Astrocyte (in vitro differentiated cells and primary cell): ENCODE measurements around the gene THADA. TPM values are rescaled to one million over a fixed set of nuclear protein-coding genes. Genes with fewer than 3 reads are reported as not detected.

Experiments
- DNase-seq: peaks from one replicate; pipeline ENCODE4 v3.0.0-alpha.2; 2010; ENCODE audit warnings: low read depth
- FAIRE-seq: peaks from 2 replicates; lab custom pipeline; 2011; peaks lifted over from hg19 to GRCh38; lab: Jason Lieb, UNC
- H2AFZ ChIP-seq: 2 replicates; pipeline ENCODE4 v1.6.0; 2012; ENCODE audit warnings: low read depth, low read length, inconsistent platforms
- H3K27ac ChIP-seq: 2 replicates; pipeline ENCODE4 v1.5.1; 2011; ENCODE audit warnings: low read depth, low read length, inconsistent platforms
- H3K27me3 ChIP-seq: 2 replicates; pipeline ENCODE4 v1.6.0; 2011; ENCODE audit warnings: low read length, inconsistent platforms; ENCODE audit not compliant: insufficient read depth
- H3K36me3 ChIP-seq: 2 replicates; pipeline ENCODE4 v1.5.1; 2011; ENCODE audit warnings: low read length, inconsistent platforms; ENCODE audit not compliant: insufficient read depth
- H3K4me1 ChIP-seq: 2 replicates; pipeline ENCODE4 v1.5.1; 2011; ENCODE audit warnings: low read length, inconsistent platforms; ENCODE audit not compliant: insufficient read depth
- H3K4me2 ChIP-seq: 2 replicates; pipeline ENCODE4 v1.6.0; 2012; ENCODE audit warnings: low read length, inconsistent platforms
- H3K4me3 ChIP-seq: 2 replicates; pipeline ENCODE4 v1.5.1; 2011; ENCODE audit warnings: low read depth, mild to moderate bottlenecking, low read length, inconsistent platforms; ENCODE audit not compliant: insufficient read depth
- H3K79me2 ChIP-seq: 2 replicates; pipeline ENCODE4 v1.6.0; 2012; ENCODE audit warnings: mild to moderate bottlenecking, low read length, inconsistent platforms; ENCODE audit not compliant: insufficient read depth
- H3K9ac ChIP-seq: 2 replicates; pipeline ENCODE4 v1.6.0; 2012; ENCODE audit warnings: mild to moderate bottlenecking, low read length, inconsistent platforms
- H3K9me3 ChIP-seq: 2 replicates; pipeline ENCODE4 v1.5.1; 2012; ENCODE audit warnings: low read depth, mild to moderate bottlenecking, low read length, inconsistent platforms; ENCODE audit not compliant: insufficient read depth
- H4K20me1 ChIP-seq: 2 replicates; pipeline ENCODE4 v1.6.0; 2012; ENCODE audit warnings: low read length, inconsistent platforms; ENCODE audit not compliant: insufficient read depth
- H3K27ac Mint-ChIP-seq: one replicate; pipeline ENCODE4 v1.8.0; 2021; ENCODE audit warnings: mild to moderate bottlenecking, mixed read lengths; ENCODE audit not compliant: unreplicated experiment
- H3K27me3 Mint-ChIP-seq: one replicate; pipeline ENCODE4 v1.8.0; 2021; ENCODE audit warnings: low read depth, mixed read lengths; ENCODE audit not compliant: unreplicated experiment
- H3K36me3 Mint-ChIP-seq: one replicate; pipeline ENCODE4 v1.8.0; 2021; ENCODE audit warnings: low read depth, mixed read lengths; ENCODE audit not compliant: unreplicated experiment
- H3K4me1 Mint-ChIP-seq: one replicate; pipeline ENCODE4 v1.8.0; 2021; ENCODE audit warnings: low read depth, mixed read lengths; ENCODE audit not compliant: unreplicated experiment
- H3K4me3 Mint-ChIP-seq: one replicate; pipeline ENCODE4 v1.8.0; 2021; ENCODE audit warnings: mild to moderate bottlenecking, moderate library complexity, mixed read lengths; ENCODE audit not compliant: unreplicated experiment
- H3K9me3 Mint-ChIP-seq: one replicate; pipeline ENCODE4 v1.8.0; 2021; ENCODE audit warnings: mild to moderate bottlenecking, mixed read lengths; ENCODE audit not compliant: unreplicated experiment
- EZH2 ChIP-seq: IDR thresholded peaks from 2 replicates; pipeline ENCODE4 v1.6.1; 2012; ENCODE audit warnings: mild to moderate bottlenecking, low read length, inconsistent platforms; ENCODE audit not compliant: insufficient read depth
- total RNA-seq: library from RNA; stranded (reverse); gene quantifications from 2 replicates; pipeline ENCODE4 v1.2.1, GENCODE V29; 2021
- TF ChIP-seq, protein P1 (sequence below): IDR thresholded peaks from 2 replicates; pipeline ENCODE4 v1.5.1; 2011; ENCODE audit warnings: low read depth, mild to moderate bottlenecking, inconsistent platforms, low read length, moderate library complexity; ENCODE audit not compliant: insufficient read depth

THADA gene
- total RNA-seq, 1 donor from 2014 or later, result 16.2 TPM

DNA sequence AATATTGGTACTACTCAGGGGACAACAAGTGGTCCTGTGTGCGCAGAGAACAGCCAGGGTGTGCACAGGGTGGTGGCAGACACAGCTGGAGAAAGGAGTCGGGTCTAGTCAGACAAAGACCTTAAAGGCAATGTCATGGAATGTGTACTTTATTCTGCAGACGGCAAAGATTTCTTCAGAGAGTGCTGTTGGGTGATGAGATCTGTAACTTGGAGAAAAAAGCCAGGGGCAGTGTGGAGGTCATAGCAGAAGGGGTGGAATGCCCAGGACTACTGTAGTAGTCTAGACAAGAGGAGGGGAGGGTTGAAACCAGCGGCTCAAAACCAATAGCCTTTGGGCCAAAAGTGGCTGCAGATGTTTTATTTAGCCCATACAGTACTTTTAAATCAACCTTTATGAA is 248.1 kb downstream of the THADA start:
- Histone ChIP-seq H3K4me2 (no peak overlapping the region), H3K4me1 (peaks cover 28% of the 10 kb centered on the region)
- H3K27ac Mint-ChIP-seq, result peak overlapping the region; percentile 3

DNA sequence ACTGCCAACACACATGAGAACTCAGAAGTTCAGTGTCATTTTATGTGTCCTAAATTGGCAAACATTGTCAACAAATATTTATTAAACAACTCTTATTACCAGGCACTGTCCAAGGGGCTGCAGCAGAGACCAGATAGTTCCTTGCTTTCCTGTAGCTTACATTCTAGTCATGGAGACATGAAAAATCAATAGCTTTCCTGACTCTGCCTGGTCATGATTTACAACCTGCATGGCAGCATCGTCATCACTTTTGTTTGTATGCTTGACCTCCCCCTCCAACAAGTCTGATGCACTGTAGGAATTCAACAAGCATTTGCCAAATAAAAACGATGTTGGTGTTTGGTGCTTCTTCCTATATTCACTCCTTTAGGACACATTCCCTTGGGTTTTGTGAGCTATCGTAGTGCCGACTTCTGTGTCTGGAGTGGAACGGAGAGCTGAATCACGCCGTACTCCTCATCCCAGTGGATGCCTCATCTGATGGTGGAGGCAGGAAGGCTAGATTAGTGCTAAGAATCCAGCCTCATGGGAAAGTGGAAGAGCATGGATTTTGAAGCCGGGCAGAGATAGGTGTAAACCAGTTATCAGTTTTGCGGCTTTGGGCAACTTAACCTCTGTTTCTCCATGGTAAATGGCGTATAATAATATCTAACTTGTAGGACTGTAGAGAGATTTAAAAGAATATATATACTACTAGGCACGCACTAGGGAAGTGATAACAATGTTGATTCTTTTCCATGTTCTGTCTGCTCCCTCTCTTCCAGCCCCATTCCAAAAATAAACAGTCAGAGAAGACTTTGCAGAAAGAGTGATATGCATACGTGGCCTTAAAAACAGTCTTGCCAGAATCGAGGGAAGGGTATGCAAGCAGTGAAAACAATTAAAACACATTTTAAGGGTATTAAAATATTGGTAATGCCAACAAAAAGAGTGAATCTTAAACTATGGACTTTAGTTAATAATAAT is 249.0 kb downstream of the THADA start:
- H3K4me3 Mint-ChIP-seq, result no peak overlapping the region
- no peak for TF ChIP-seq EZH2
- TF ChIP-seq, protein P1, sequence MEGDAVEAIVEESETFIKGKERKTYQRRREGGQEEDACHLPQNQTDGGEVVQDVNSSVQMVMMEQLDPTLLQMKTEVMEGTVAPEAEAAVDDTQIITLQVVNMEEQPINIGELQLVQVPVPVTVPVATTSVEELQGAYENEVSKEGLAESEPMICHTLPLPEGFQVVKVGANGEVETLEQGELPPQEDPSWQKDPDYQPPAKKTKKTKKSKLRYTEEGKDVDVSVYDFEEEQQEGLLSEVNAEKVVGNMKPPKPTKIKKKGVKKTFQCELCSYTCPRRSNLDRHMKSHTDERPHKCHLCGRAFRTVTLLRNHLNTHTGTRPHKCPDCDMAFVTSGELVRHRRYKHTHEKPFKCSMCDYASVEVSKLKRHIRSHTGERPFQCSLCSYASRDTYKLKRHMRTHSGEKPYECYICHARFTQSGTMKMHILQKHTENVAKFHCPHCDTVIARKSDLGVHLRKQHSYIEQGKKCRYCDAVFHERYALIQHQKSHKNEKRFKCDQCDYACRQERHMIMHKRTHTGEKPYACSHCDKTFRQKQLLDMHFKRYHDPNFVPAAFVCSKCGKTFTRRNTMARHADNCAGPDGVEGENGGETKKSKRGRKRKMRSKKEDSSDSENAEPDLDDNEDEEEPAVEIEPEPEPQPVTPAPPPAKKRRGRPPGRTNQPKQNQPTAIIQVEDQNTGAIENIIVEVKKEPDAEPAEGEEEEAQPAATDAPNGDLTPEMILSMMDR, result no peak
- H3K79me2 ChIP-seq, result no peaks in the 10 kb centered on the region
- H3K36me3 Mint-ChIP-seq, result peaks cover 2% of the 10 kb centered on the region
- peaks cover 20% of the 10 kb centered on the region for H4K20me1 ChIP-seq
- peaks cover 29% of the 10 kb centered on the region for H3K4me1 ChIP-seq
- no peak overlapping the region for H3K4me2 ChIP-seq
- no peak overlapping the region for H2AFZ ChIP-seq
- no peaks in the 10 kb centered on the region for H3K9me3 Mint-ChIP-seq
- peaks cover 56% of the 10 kb centered on the region for H3K4me1 Mint-ChIP-seq
- H3K27ac Mint-ChIP-seq, result no peak overlapping the region
- no peaks in the 10 kb centered on the region for H3K9me3 ChIP-seq
- H3K27me3 ChIP-seq, result no peaks in the 10 kb centered on the region
- no peak overlapping the region for H3K4me3 ChIP-seq
- H3K27ac ChIP-seq, result no peak overlapping the region
- no peaks in the 10 kb centered on the region for H3K27me3 Mint-ChIP-seq
- FAIRE-seq (no peak), DNase-seq (no peak)
- H3K9ac ChIP-seq, result no peak overlapping the region
- H3K36me3 ChIP-seq, result no peaks in the 10 kb centered on the region

More for the DNA sequence above, 248.1 kb downstream of the THADA start:
- H3K27ac ChIP-seq, result no peak overlapping the region
- no peak overlapping the region for H3K9ac ChIP-seq
- H3K36me3 ChIP-seq, result no peaks in the 10 kb centered on the region
- DNase-seq, result no peak
- H3K9me3 Mint-ChIP-seq, result no peaks in the 10 kb centered on the region
- H4K20me1 ChIP-seq, result peaks cover 20% of the 10 kb centered on the region
- FAIRE-seq, result no peak
- H3K9me3 ChIP-seq, result no peaks in the 10 kb centered on the region
- H2AFZ ChIP-seq, result no peak overlapping the region
- TF ChIP-seq EZH2, result no peak
- TF ChIP-seq, protein P1, result no peak
- H3K4me3 Mint-ChIP-seq, result no peak overlapping the region
- no peaks in the 10 kb centered on the region for H3K27me3 ChIP-seq
- H3K36me3 Mint-ChIP-seq, result peaks cover 2% of the 10 kb centered on the region
- no peaks in the 10 kb centered on the region for H3K79me2 ChIP-seq
- H3K4me1 Mint-ChIP-seq, result peaks cover 54% of the 10 kb centered on the region
- no peak overlapping the region for H3K4me3 ChIP-seq
- H3K27me3 Mint-ChIP-seq, result no peaks in the 10 kb centered on the region

DNA sequence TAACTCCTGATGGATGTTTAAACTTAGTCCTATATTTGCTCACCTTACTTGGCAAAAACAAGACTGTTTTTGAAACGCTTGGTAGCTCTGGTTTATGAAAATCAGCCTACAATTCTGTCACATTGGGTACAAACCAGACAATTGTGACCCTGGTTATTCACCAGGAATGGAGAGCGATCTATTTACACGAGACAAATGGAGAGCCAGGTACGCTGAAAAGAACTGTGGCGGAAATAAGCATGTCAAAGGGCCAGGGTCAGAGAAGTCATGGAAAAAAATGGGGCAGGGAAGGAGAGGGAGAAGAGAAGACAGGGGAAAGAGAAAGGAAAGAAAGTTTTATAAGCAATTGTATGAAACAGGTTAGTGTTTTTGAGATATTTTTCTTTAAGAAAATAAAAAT is 250.0 kb downstream of the THADA start:
- Histone ChIP-seq H3K36me3 (no peaks in the 10 kb centered on the region), H3K4me2 (peak overlapping the region; percentile 49), H3K4me1 (peaks cover 39% of the 10 kb centered on the region), H3K79me2 (no peaks in the 10 kb centered on the region), H3K27ac (no peak overlapping the region), H4K20me1 (peaks cover 20% of the 10 kb centered on the region), H2AFZ (no peak overlapping the region), H3K4me3 (no peak overlapping the region), H3K9me3 (no peaks in the 10 kb centered on the region), H3K27me3 (no peaks in the 10 kb centered on the region), H3K9ac (no peak overlapping the region)
- peaks cover 66% of the 10 kb centered on the region for H3K4me1 Mint-ChIP-seq
- no peaks in the 10 kb centered on the region for H3K9me3 Mint-ChIP-seq
- no peaks in the 10 kb centered on the region for H3K27me3 Mint-ChIP-seq
- FAIRE-seq, result no peak
- no peak for TF ChIP-seq EZH2
- TF ChIP-seq, protein P1, result no peak
- H3K36me3 Mint-ChIP-seq, result peaks cover 2% of the 10 kb centered on the region
- no peak for DNase-seq
- no peak overlapping the region for H3K4me3 Mint-ChIP-seq
- H3K27ac Mint-ChIP-seq, result peak overlapping the region; percentile 86
